Measurements from ENCODE around the gene TDP2. TPM values are rescaled to one million over a fixed set of nuclear protein-coding genes. Genes with fewer than 3 reads are reported as not detected.

TDP2 gene
- total RNA-seq, 1 donor from 2014 or later: 27.2 TPM

DNA sequence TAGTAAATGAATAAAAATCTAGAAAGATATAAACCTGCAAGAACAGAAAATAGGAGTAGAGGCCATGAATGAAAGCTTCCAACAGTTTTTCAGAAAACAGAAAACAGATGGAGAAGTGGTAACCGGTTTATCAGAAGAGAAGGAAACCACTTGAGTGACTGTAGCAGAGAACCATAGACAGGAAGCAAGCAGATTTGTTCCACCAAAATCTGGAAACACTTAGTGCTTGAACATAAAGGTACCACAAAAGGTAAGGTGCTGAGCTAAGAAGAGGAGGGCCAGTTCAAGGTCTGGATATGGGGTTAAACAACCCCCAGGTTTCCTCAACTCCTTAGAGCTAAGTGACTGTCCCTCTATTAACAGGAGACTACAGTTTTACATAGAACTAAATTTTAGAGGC, 11.5 kb downstream of the TDP2 start:
- Histone ChIP-seq H3K4me2 (ENCODE audit: low read length) (no peak overlapping the region), H3K9ac (ENCODE audit: low read length) (no peak overlapping the region), H2AFZ (ENCODE audit: low read depth, low read length) (no peak overlapping the region), H3K9me3 (ENCODE audit: insufficient read depth, low read depth, low read length) (no peaks in the 10 kb centered on the region), H3K27ac (ENCODE audit: low read depth, low read length) (no peak overlapping the region), H3K79me2 (ENCODE audit: insufficient read depth, low read length) (peaks cover 8% of the 10 kb centered on the region), H3K36me3 (ENCODE audit: insufficient read depth, low read length) (peaks cover 21% of the 10 kb centered on the region), H3K27me3 (ENCODE audit: insufficient read depth, low read length) (no peaks in the 10 kb centered on the region), H3K4me1 (ENCODE audit: insufficient read depth, low read length) (no peaks in the 10 kb centered on the region), H3K4me3 (ENCODE audit: insufficient read depth, low read depth, low read length) (no peak overlapping the region), H4K20me1 (ENCODE audit: insufficient read depth, low read length) (peaks cover 12% of the 10 kb centered on the region)
- no peaks in the 10 kb centered on the region for H3K27me3 Mint-ChIP-seq (ENCODE audit: low read depth, unreplicated experiment)
- H3K27ac Mint-ChIP-seq (ENCODE audit: unreplicated experiment): no peak overlapping the region
- no peaks in the 10 kb centered on the region for H3K4me1 Mint-ChIP-seq (ENCODE audit: low read depth, unreplicated experiment)
- H3K4me3 Mint-ChIP-seq (ENCODE audit: unreplicated experiment): no peak overlapping the region
- peaks cover 6% of the 10 kb centered on the region for H3K36me3 Mint-ChIP-seq (ENCODE audit: low read depth, unreplicated experiment)
- no peaks in the 10 kb centered on the region for H3K9me3 Mint-ChIP-seq (ENCODE audit: unreplicated experiment)
- TF ChIP-seq EZH2 (IDR thresholded peaks at IDR 0.05; ENCODE audit: insufficient read depth, low read length): no peak
- TF ChIP-seq, protein P1, sequence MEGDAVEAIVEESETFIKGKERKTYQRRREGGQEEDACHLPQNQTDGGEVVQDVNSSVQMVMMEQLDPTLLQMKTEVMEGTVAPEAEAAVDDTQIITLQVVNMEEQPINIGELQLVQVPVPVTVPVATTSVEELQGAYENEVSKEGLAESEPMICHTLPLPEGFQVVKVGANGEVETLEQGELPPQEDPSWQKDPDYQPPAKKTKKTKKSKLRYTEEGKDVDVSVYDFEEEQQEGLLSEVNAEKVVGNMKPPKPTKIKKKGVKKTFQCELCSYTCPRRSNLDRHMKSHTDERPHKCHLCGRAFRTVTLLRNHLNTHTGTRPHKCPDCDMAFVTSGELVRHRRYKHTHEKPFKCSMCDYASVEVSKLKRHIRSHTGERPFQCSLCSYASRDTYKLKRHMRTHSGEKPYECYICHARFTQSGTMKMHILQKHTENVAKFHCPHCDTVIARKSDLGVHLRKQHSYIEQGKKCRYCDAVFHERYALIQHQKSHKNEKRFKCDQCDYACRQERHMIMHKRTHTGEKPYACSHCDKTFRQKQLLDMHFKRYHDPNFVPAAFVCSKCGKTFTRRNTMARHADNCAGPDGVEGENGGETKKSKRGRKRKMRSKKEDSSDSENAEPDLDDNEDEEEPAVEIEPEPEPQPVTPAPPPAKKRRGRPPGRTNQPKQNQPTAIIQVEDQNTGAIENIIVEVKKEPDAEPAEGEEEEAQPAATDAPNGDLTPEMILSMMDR (IDR thresholded peaks at IDR 0.05; ENCODE audit: insufficient read depth, low read depth, low read length): no peak
- FAIRE-seq (no peak), DNase-seq (ENCODE audit: low read depth) (no peak)

DNA sequence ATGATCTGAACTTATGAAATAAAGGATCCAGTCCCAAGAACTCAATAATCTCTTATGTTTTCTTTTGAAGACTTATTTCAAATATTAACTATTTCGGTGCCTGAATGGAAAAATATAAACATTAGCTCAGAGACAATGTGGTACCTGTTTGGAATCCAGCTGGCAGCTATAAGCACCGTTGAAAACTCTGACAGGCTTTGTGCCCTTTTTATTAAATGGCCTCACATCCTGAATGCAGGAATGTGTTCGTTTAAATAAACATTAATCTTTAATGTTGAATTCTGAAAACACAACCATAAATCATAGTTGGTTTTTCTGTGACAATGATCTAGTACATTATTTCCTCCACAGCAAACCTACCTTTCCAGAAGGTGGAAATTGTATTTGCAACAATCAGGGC, 16.3 kb downstream of the TDP2 start:
- H3K4me1 ChIP-seq (ENCODE audit: insufficient read depth, low read length): peaks cover 11% of the 10 kb centered on the region
- DNase-seq (ENCODE audit: low read depth) (no peak), FAIRE-seq (no peak)
- peaks cover 3% of the 10 kb centered on the region for H4K20me1 ChIP-seq (ENCODE audit: insufficient read depth, low read length)
- peaks cover 2% of the 10 kb centered on the region for H3K27me3 Mint-ChIP-seq (ENCODE audit: low read depth, unreplicated experiment)
- no peak overlapping the region for H3K4me3 Mint-ChIP-seq (ENCODE audit: unreplicated experiment)
- H3K36me3 Mint-ChIP-seq (ENCODE audit: low read depth, unreplicated experiment): no peaks in the 10 kb centered on the region
- TF ChIP-seq, protein P1 (IDR thresholded peaks at IDR 0.05; ENCODE audit: insufficient read depth, low read depth, low read length): no peak
- TF ChIP-seq EZH2 (IDR thresholded peaks at IDR 0.05; ENCODE audit: insufficient read depth, low read length): no peak
- H3K27me3 ChIP-seq (ENCODE audit: insufficient read depth, low read length): no peaks in the 10 kb centered on the region
- H3K9me3 ChIP-seq (ENCODE audit: insufficient read depth, low read depth, low read length): no peaks in the 10 kb centered on the region
- H3K9me3 Mint-ChIP-seq (ENCODE audit: unreplicated experiment): no peaks in the 10 kb centered on the region
- H3K4me1 Mint-ChIP-seq (ENCODE audit: low read depth, unreplicated experiment): peaks cover 5% of the 10 kb centered on the region
- H2AFZ ChIP-seq (ENCODE audit: low read depth, low read length): no peak overlapping the region
- H3K79me2 ChIP-seq (ENCODE audit: insufficient read depth, low read length): peaks cover 3% of the 10 kb centered on the region
- H3K36me3 ChIP-seq (ENCODE audit: insufficient read depth, low read length): peaks cover 19% of the 10 kb centered on the region
- no peak overlapping the region for H3K27ac Mint-ChIP-seq (ENCODE audit: unreplicated experiment)
- no peak overlapping the region for H3K4me3 ChIP-seq (ENCODE audit: insufficient read depth, low read depth, low read length)
- H3K27ac ChIP-seq (ENCODE audit: low read depth, low read length): no peak overlapping the region
- no peak overlapping the region for H3K9ac ChIP-seq (ENCODE audit: low read length)
- no peak overlapping the region for H3K4me2 ChIP-seq (ENCODE audit: low read length)

DNA sequence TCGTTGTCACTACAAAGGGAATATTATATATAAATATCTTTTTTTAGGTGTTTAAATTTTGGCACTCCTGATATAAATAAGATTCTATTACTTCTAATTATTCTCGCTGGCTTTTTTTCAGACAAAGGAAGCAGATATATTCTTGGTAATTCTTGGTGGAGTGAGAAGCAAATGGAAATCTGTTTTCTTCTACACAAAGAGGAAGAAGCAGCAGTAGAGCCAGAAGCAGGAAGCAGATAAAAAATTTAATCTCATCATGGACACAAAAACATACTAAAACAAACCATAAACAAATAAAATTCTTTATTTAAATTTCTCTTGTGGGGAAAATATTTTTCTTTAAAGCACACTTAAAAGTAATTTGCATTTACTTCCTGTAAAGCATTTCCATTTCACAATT, 17.0 kb downstream of the TDP2 start:
- DNase-seq (ENCODE audit: low read depth) (no peak), FAIRE-seq (no peak)
- Mint-ChIP-seq H3K4me3 (ENCODE audit: unreplicated experiment) (no peak overlapping the region), H3K9me3 (ENCODE audit: unreplicated experiment) (no peaks in the 10 kb centered on the region), H3K36me3 (ENCODE audit: low read depth, unreplicated experiment) (no peaks in the 10 kb centered on the region), H3K27ac (ENCODE audit: unreplicated experiment) (no peak overlapping the region), H3K27me3 (ENCODE audit: low read depth, unreplicated experiment) (peaks cover 5% of the 10 kb centered on the region), H3K4me1 (ENCODE audit: low read depth, unreplicated experiment) (peaks cover 5% of the 10 kb centered on the region)
- no peaks in the 10 kb centered on the region for H3K79me2 ChIP-seq (ENCODE audit: insufficient read depth, low read length)
- H3K9ac ChIP-seq (ENCODE audit: low read length): no peak overlapping the region
- H2AFZ ChIP-seq (ENCODE audit: low read depth, low read length): no peak overlapping the region
- TF ChIP-seq, protein P1 (IDR thresholded peaks at IDR 0.05; ENCODE audit: insufficient read depth, low read depth, low read length): no peak
- TF ChIP-seq EZH2 (IDR thresholded peaks at IDR 0.05; ENCODE audit: insufficient read depth, low read length): no peak
- peaks cover 12% of the 10 kb centered on the region for H3K4me1 ChIP-seq (ENCODE audit: insufficient read depth, low read length)
- H3K9me3 ChIP-seq (ENCODE audit: insufficient read depth, low read depth, low read length): no peaks in the 10 kb centered on the region
- no peak overlapping the region for H3K4me3 ChIP-seq (ENCODE audit: insufficient read depth, low read depth, low read length)
- H3K4me2 ChIP-seq (ENCODE audit: low read length): no peak overlapping the region
- peaks cover 3% of the 10 kb centered on the region for H4K20me1 ChIP-seq (ENCODE audit: insufficient read depth, low read length)
- H3K27ac ChIP-seq (ENCODE audit: low read depth, low read length): no peak overlapping the region
- peaks cover 19% of the 10 kb centered on the region for H3K36me3 ChIP-seq (ENCODE audit: insufficient read depth, low read length)
- no peaks in the 10 kb centered on the region for H3K27me3 ChIP-seq (ENCODE audit: insufficient read depth, low read length)

Data from astrocyte (in vitro differentiated cells and primary cell).